ENCODE measurements around the gene CBL.

The CBL gene

GRCh38 chr11:119205574-119206510 lies at the start of gene CBL:
CBL (plus strand) TSS chr11:119206339; CDS start chr11:119206418, 79 bp downstream.
- TF ChIP-seq NFIC (IDR thresholded peaks at IDR 0.05) (no peak), EP300 (IDR thresholded peaks at IDR 0.05; ENCODE audit: borderline replicate concordance) (peak; percentile 27; the same call in 1 of the 2 replicates), FOXM1 (IDR thresholded peaks at IDR 0.05; ENCODE audit: borderline replicate concordance, low read depth) (no peak), CREB1 (IDR thresholded peaks at IDR 0.05; ENCODE audit: low read depth) (no peak), TCF12 (IDR thresholded peaks at IDR 0.05; ENCODE audit: low read depth) (0 out of 2 replicates have a peak, but pooled peaks have one; percentile 35), EGR1 (IDR thresholded peaks at IDR 0.05) (no peak), TAF1 (IDR thresholded peaks at IDR 0.05; ENCODE audit: low read depth) (peak; percentile 55; the same call in 1 of the 2 replicates), YY1 (IDR thresholded peaks at IDR 0.05; ENCODE audit: low read depth) (no peak), USF1 (IDR thresholded peaks at IDR 0.05) (no peak), ZBTB7A (IDR thresholded peaks at IDR 0.05; ENCODE audit: low read depth) (no peak), TEAD4 (IDR thresholded peaks at IDR 0.05) (no peak), RAD21 (IDR thresholded peaks at IDR 0.05; ENCODE audit: low read depth) (peak; percentile 40; the same call in 1 of the 2 replicates), CEBPB (IDR thresholded peaks at IDR 0.05) (no peak)
- TF ChIP-seq, protein P1, sequence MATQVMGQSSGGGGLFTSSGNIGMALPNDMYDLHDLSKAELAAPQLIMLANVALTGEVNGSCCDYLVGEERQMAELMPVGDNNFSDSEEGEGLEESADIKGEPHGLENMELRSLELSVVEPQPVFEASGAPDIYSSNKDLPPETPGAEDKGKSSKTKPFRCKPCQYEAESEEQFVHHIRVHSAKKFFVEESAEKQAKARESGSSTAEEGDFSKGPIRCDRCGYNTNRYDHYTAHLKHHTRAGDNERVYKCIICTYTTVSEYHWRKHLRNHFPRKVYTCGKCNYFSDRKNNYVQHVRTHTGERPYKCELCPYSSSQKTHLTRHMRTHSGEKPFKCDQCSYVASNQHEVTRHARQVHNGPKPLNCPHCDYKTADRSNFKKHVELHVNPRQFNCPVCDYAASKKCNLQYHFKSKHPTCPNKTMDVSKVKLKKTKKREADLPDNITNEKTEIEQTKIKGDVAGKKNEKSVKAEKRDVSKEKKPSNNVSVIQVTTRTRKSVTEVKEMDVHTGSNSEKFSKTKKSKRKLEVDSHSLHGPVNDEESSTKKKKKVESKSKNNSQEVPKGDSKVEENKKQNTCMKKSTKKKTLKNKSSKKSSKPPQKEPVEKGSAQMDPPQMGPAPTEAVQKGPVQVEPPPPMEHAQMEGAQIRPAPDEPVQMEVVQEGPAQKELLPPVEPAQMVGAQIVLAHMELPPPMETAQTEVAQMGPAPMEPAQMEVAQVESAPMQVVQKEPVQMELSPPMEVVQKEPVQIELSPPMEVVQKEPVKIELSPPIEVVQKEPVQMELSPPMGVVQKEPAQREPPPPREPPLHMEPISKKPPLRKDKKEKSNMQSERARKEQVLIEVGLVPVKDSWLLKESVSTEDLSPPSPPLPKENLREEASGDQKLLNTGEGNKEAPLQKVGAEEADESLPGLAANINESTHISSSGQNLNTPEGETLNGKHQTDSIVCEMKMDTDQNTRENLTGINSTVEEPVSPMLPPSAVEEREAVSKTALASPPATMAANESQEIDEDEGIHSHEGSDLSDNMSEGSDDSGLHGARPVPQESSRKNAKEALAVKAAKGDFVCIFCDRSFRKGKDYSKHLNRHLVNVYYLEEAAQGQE (IDR thresholded peaks at IDR 0.05; ENCODE audit: low read depth) = no peak
- TF ChIP-seq, protein P2, sequence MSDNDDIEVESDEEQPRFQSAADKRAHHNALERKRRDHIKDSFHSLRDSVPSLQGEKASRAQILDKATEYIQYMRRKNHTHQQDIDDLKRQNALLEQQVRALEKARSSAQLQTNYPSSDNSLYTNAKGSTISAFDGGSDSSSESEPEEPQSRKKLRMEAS (IDR thresholded peaks at IDR 0.05) = 0 out of 2 replicates have a peak, but pooled peaks have one; percentile 28

DNA sequence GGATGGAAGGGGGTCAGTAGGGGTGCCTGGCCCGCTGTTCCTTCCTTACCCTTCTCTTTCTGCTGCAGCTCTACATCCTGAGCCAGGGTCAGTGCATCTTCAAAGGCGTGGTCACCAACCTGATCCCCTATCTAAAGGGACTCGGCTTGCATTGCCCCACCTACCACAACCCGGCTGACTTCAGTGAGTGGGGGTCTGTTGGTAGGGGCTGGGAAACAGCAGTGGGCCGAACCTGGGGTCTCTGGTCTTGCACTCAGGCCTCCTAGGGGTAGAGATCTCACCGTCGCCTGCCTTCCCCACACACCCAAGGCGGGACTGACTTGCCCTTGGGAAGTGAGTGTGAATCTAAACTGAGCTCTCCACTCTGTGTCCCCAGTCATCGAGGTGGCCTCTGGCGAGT lies 49.6 kb upstream of the CBL start:
- TF ChIP-seq TCF12 (IDR thresholded peaks at IDR 0.05; ENCODE audit: low read depth) (no peak), TEAD4 (IDR thresholded peaks at IDR 0.05) (no peak), NFIC (IDR thresholded peaks at IDR 0.05) (no peak), YY1 (IDR thresholded peaks at IDR 0.05; ENCODE audit: low read depth) (no peak), EP300 (IDR thresholded peaks at IDR 0.05; ENCODE audit: borderline replicate concordance) (no peak), ZBTB7A (IDR thresholded peaks at IDR 0.05; ENCODE audit: low read depth) (no peak), TAF1 (IDR thresholded peaks at IDR 0.05; ENCODE audit: low read depth) (no peak), EGR1 (IDR thresholded peaks at IDR 0.05) (no peak), RAD21 (IDR thresholded peaks at IDR 0.05; ENCODE audit: low read depth) (no peak), CREB1 (IDR thresholded peaks at IDR 0.05; ENCODE audit: low read depth) (no peak), FOXM1 (IDR thresholded peaks at IDR 0.05; ENCODE audit: borderline replicate concordance, low read depth) (no peak)
- TF ChIP-seq, protein P1 (IDR thresholded peaks at IDR 0.05; ENCODE audit: low read depth) = no peak
- TF ChIP-seq, protein P2 (IDR thresholded peaks at IDR 0.05) = no peak

GRCh38 chr11:119157063-119157462 lies 49.1 kb upstream of the CBL start:
- TF ChIP-seq RAD21 (IDR thresholded peaks at IDR 0.05; ENCODE audit: low read depth) (no peak), TCF12 (IDR thresholded peaks at IDR 0.05; ENCODE audit: low read depth) (no peak), EP300 (IDR thresholded peaks at IDR 0.05; ENCODE audit: borderline replicate concordance) (no peak), YY1 (IDR thresholded peaks at IDR 0.05; ENCODE audit: low read depth) (no peak), ZBTB7A (IDR thresholded peaks at IDR 0.05; ENCODE audit: low read depth) (no peak)
- TF ChIP-seq, protein P1 (IDR thresholded peaks at IDR 0.05; ENCODE audit: low read depth) = peak; percentile 45; the same call in 1 of the 2 replicates
- TF ChIP-seq, protein P2 (IDR thresholded peaks at IDR 0.05) = no peak

- TF ChIP-seq EGR1 (IDR thresholded peaks at IDR 0.05) = no peak
- no peak for TF ChIP-seq YY1 (IDR thresholded peaks at IDR 0.05; ENCODE audit: low read depth)
Measured at GRCh38 chr11:119158467-119158866, 47.7 kb upstream of the CBL start.

Measured in Ishikawa (cell line).